ENCODE measurements around the gene KATNBL1. TPM values are rescaled to one million over a fixed set of nuclear protein-coding genes. Genes with fewer than 3 reads are reported as not detected.
"Not testable (repeated sequence)": the region's sequence is repeated elsewhere in the genome, so short reads cannot be mapped to it uniquely, and the experiment has no call there.

The KATNBL1 gene
- total RNA-seq, 4 donors from 2014 or later = 29.9 to 61.9 (median 32.8) TPM

- intact Hi-C loops (cut with DNase I) = no loop called here
These were observed 83.4 kb downstream of the KATNBL1 start for GRCh38 chr15:34126522-34126921.

DNA sequence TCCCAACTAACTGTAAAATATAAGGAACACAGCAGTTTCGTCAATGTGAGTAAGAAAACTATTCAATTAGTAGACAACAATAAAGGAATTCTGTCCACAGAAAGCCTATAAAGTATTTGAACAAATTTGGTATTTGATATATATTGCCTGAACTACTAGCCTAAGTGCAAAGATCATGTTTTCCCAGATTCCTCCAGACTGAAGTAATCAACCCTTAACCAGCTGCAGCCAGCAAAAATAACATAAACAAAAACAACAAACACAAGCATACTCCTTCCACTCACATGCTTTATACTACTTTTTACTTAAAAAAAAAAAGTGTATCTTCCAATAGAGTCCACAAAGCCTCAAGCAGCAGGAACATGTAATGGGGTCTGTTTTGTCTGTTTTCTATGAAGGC is 84.0 kb downstream of the KATNBL1 start:
- H3K4me3 ChIP-seq = no peak overlapping the region
- DNase-seq (ENCODE audit: extremely low spot score) = no peak
- no peaks in the 10 kb centered on the region for H3K27me3 ChIP-seq
- no peaks in the 10 kb centered on the region for H3K36me3 ChIP-seq
- WGBS = 88% methylated on average over 1 of the region's 1 CpG
- H3K27ac ChIP-seq (replicated peaks in 1 of 4) = no peak overlapping the region
- no peaks in the 10 kb centered on the region for H3K9me3 ChIP-seq
- no peak for TF ChIP-seq CTCF (IDR thresholded peaks at IDR 0.05)
- TF ChIP-seq POLR2AphosphoS5 (IDR thresholded peaks at IDR 0.05) = no peak
- no peak for TF ChIP-seq POLR2A (IDR thresholded peaks at IDR 0.05; ENCODE audit: low read depth)
- no peak for TF ChIP-seq EP300 (IDR thresholded peaks at IDR 0.05)
- intact Hi-C loops (cut with DNase I) = no loop called here
- H3K4me1 ChIP-seq = no peaks in the 10 kb centered on the region

More at GRCh38 chr15:34126522-34126921, 83.4 kb downstream of the KATNBL1 start:
- no peak overlapping the region for H3K27ac ChIP-seq (replicated peaks in 1 of 4)
- no peak overlapping the region for H3K4me3 ChIP-seq
- TF ChIP-seq CTCF (IDR thresholded peaks at IDR 0.05) = no peak
- TF ChIP-seq POLR2A (IDR thresholded peaks at IDR 0.05; ENCODE audit: low read depth) = no peak
- no peak for TF ChIP-seq EP300 (IDR thresholded peaks at IDR 0.05)
- no peak for TF ChIP-seq POLR2AphosphoS5 (IDR thresholded peaks at IDR 0.05)
- no peaks in the 10 kb centered on the region for H3K36me3 ChIP-seq
- DNase-seq (ENCODE audit: extremely low spot score) = no peak
- no peaks in the 10 kb centered on the region for H3K9me3 ChIP-seq
- no peaks in the 10 kb centered on the region for H3K27me3 ChIP-seq
- no peaks in the 10 kb centered on the region for H3K4me1 ChIP-seq

GRCh38 chr15:34124651-34125050 is 85.2 kb downstream of the KATNBL1 start:
- Histone ChIP-seq H3K27me3 (no peaks in the 10 kb centered on the region), H3K36me3 (no peaks in the 10 kb centered on the region), H3K4me1 (no peaks in the 10 kb centered on the region), H3K9me3 (no peaks in the 10 kb centered on the region), H3K27ac (replicated peaks in 1 of 4) (no peak overlapping the region), H3K4me3 (no peak overlapping the region)
- DNase-seq (ENCODE audit: extremely low spot score) = no peak
- intact Hi-C loops (cut with DNase I) = no loop called here
- TF ChIP-seq CTCF (IDR thresholded peaks at IDR 0.05) (no peak), POLR2AphosphoS5 (IDR thresholded peaks at IDR 0.05) (no peak), EP300 (IDR thresholded peaks at IDR 0.05) (no peak), POLR2A (IDR thresholded peaks at IDR 0.05; ENCODE audit: low read depth) (no peak)
- WGBS = 63% methylated on average over 4 of the region's 4 CpGs

- intact Hi-C loops (cut with DNase I) = no loop called here
- H3K9me3 ChIP-seq = no peaks in the 10 kb centered on the region
- H3K4me1 ChIP-seq = no peaks in the 10 kb centered on the region
- H3K4me3 ChIP-seq = no peak overlapping the region
- H3K27ac ChIP-seq (replicated peaks in 1 of 4) = no peak overlapping the region
- H3K27me3 ChIP-seq = no peaks in the 10 kb centered on the region
- TF ChIP-seq POLR2AphosphoS5 (IDR thresholded peaks at IDR 0.05) = no peak
- no peak for TF ChIP-seq CTCF (IDR thresholded peaks at IDR 0.05)
- no peak for TF ChIP-seq POLR2A (IDR thresholded peaks at IDR 0.05; ENCODE audit: low read depth)
- 68% methylated on average over 6 of the region's 6 CpGs for WGBS
- no peaks in the 10 kb centered on the region for H3K36me3 ChIP-seq
- no peak for DNase-seq (ENCODE audit: extremely low spot score)
These were observed 87.1 kb downstream of the KATNBL1 start for GRCh38 chr15:34122771-34123183.

DNA sequence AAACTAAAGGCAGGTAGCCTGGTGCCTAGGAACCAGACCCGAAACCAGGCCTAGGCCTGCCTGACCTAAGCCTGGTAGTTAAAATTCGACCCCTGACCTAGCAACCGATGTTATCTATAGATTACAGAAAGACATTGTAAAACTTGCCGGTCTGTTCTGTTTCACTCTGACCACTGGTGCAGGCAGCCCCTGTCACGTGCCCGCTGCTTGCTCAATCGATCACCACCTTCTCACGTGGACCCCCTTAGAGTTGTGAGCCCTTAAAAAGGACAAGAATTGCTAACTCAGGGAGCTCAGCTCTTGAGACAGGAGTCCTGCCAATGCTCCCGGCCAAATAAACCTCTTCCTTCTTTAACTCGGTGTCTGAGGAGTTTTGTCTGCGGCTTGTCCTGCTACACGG is 88.1 kb downstream of the KATNBL1 start:
- H3K27ac ChIP-seq (replicated peaks in 1 of 4); H3K36me3 ChIP-seq; H3K4me3 ChIP-seq; H3K4me1 ChIP-seq; H3K27me3 ChIP-seq; DNase-seq (ENCODE audit: extremely low spot score); H3K9me3 ChIP-seq; intact Hi-C loops (cut with DNase I): not testable (repeated sequence)
- 78% methylated on average over 12 of the region's 12 CpGs for WGBS

DNA sequence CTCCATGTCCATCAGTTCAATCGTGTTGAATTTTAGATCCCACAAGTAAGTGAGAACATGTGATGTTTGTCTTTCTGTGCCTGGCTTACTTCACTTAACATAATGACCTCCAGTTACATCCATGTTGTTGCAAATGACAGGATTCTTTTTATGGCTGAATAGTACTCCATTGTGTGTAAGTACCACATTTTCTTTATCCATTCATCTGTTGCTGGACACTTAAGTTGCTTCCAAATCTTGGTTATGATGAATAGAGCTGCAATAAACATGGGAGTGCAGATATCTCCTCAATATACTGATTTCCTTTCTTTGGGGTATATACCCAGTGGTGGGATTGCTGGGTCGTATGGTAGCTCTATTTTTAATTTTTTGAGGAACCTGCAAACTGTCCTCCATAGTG is 89.5 kb downstream of the KATNBL1 start:
- H3K4me1 ChIP-seq; H3K27ac ChIP-seq (replicated peaks in 1 of 4); intact Hi-C loops (cut with DNase I); H3K9me3 ChIP-seq; H3K36me3 ChIP-seq; H3K27me3 ChIP-seq; DNase-seq (ENCODE audit: extremely low spot score); H3K4me3 ChIP-seq: not testable (repeated sequence)
- WGBS = 58% methylated on average over 2 of the region's 2 CpGs
